AG04450 (cell line): ENCODE measurements around the gene SLC38A2. TPM values are rescaled to one million over a fixed set of nuclear protein-coding genes. Genes with fewer than 3 reads are reported as not detected.

Experiments used
- CTCF ChIA-PET: fragments of 300-600, 350-600 bp; formaldehyde crosslinking; extraction: SDS; loops from one replicate; lab custom pipeline; 2022; ENCODE audit warnings: antibody characterized with exemption, inconsistent platforms; lab: Charles Lee
- POLR2A ChIA-PET: fragments of 350-600 bp; formaldehyde crosslinking; extraction: SDS; loops from one replicate; lab custom pipeline; 2021; ENCODE audit warnings: antibody characterized with exemption, inconsistent platforms; lab: Yijun Ruan, JAX
- DNase-seq: peaks from one replicate; pipeline ENCODE4 v3.0.0-alpha.2; 2011; ENCODE audit warnings: low read depth, low spot score
- H3K27ac ChIP-seq: one replicate; pipeline ENCODE4 v1.5.1; 2012; ENCODE audit warnings: low read depth, low read length, control low read depth
- H3K27me3 ChIP-seq: one replicate; pipeline ENCODE4 v1.6.0; 2012; ENCODE audit warnings: low read length; ENCODE audit not compliant: control insufficient read depth, insufficient read depth
- H3K4me3 ChIP-seq: 2 replicates; pipeline ENCODE4 v1.5.1; 2011; ENCODE audit warnings: mild to moderate bottlenecking, low read depth, low read length, control low read depth
- H3K9me3 ChIP-seq: 2 replicates; pipeline ENCODE4 v1.5.1; 2012; ENCODE audit warnings: low read length; ENCODE audit not compliant: control insufficient read depth, insufficient read depth
- CTCF ChIP-seq: IDR thresholded peaks from 2 replicates; pipeline ENCODE4 v1.5.1; 2011; ENCODE audit warnings: low read depth, low read length, control low read depth, inconsistent platforms
- polyA plus RNA-seq: library from polyadenylated mRNA; depleted of rRNA; stranded (reverse); fragments of >200 nt; gene quantifications from 2 replicates; pipeline ENCODE4 v1.2.3, GENCODE V29; 2011

Gene SLC38A2
- polyA plus RNA-seq, 1 experiment: 749 TPM

GRCh38 chr12:46413368-46413767, 40.8 kb upstream of the SLC38A2 start:
- H3K27me3 ChIP-seq: no peaks in the 10 kb centered on the region
- POLR2A ChIA-PET: no interaction called here
- no peaks in the 10 kb centered on the region for H3K9me3 ChIP-seq
- no peak for TF ChIP-seq CTCF
- H3K27ac ChIP-seq: no peak overlapping the region
- H3K4me3 ChIP-seq: no peak overlapping the region
- CTCF ChIA-PET: interaction anchor here (0.7 kb wide), 1 partner anchor 529 kb away, joined by 3 read pairs; no protein-coding TSS in a partner anchor
- DNase-seq: no peak

- POLR2A ChIA-PET: no interaction called here
- no peak for DNase-seq
- Histone ChIP-seq H3K9me3 (no peaks in the 10 kb centered on the region), H3K27ac (no peak overlapping the region), H3K27me3 (no peaks in the 10 kb centered on the region), H3K4me3 (no peak overlapping the region)
- CTCF ChIA-PET: no interaction called here
- TF ChIP-seq CTCF: no peak
Observed at GRCh38 chr12:46412857-46413256, 40.3 kb upstream of the SLC38A2 start.

- no peak for TF ChIP-seq CTCF
- POLR2A ChIA-PET: no interaction called here
- CTCF ChIA-PET: no interaction called here
- Histone ChIP-seq H3K4me3 (no peak overlapping the region), H3K9me3 (no peaks in the 10 kb centered on the region), H3K27me3 (no peaks in the 10 kb centered on the region), H3K27ac (no peak overlapping the region)
- DNase-seq: no peak
Observed at GRCh38 chr12:46410495-46410894, 37.9 kb upstream of the SLC38A2 start.

- POLR2A ChIA-PET: no interaction called here
- no peak for TF ChIP-seq CTCF
- Histone ChIP-seq H3K9me3 (no peaks in the 10 kb centered on the region), H3K27me3 (no peaks in the 10 kb centered on the region), H3K4me3 (no peak overlapping the region), H3K27ac (no peak overlapping the region)
- CTCF ChIA-PET: no interaction called here
- DNase-seq: no peak
Observed at GRCh38 chr12:46409974-46410373, 37.4 kb upstream of the SLC38A2 start.

- no peaks in the 10 kb centered on the region for H3K9me3 ChIP-seq
- H3K4me3 ChIP-seq: no peak overlapping the region
- DNase-seq: no peak
- ChIA-PET CTCF (interaction anchor here (0.8 kb wide), 1 partner anchor 624 kb away, joined by 3 read pairs; no protein-coding TSS in a partner anchor), POLR2A (no interaction called here)
- no peaks in the 10 kb centered on the region for H3K27me3 ChIP-seq
- H3K27ac ChIP-seq: no peak overlapping the region
- TF ChIP-seq CTCF: no peak
Observed at GRCh38 chr12:46409342-46409741, 36.8 kb upstream of the SLC38A2 start.
